Testis (tissue), 3 donors: ENCODE measurements around the gene TBKBP1. TPM values are rescaled to one million over a fixed set of nuclear protein-coding genes. Genes with fewer than 3 reads are reported as not detected.
A peak's percentile ranks its signal among the peaks of the same experiment; 100 is the strongest.

ENCODE experiments used
- DNase-seq: peaks from one replicate; pipeline ENCODE4 v3.0.0-alpha.2; 2019
- H3K27ac ChIP-seq, 2 donors: fragments of 200-600 bp; sonication (generic); one replicate each; pipeline ENCODE4 v1.5.1; 2019
- H3K27me3 ChIP-seq: fragments of 200-600 bp; sonication (generic); one replicate; pipeline ENCODE4 v1.5.1; 2019
- H3K36me3 ChIP-seq: fragments of 200-600 bp; sonication (generic); one replicate; pipeline ENCODE4 v1.5.1; 2017; ENCODE audit warnings: low read depth; ENCODE audit errors: missing control alignments
- H3K4me1 ChIP-seq: fragments of 200-600 bp; sonication (generic); one replicate; pipeline ENCODE4 v1.5.1; 2019
- H3K4me3 ChIP-seq, 2 donors: fragments of 200-600 bp; sonication (generic); one replicate each; pipeline ENCODE4 v1.5.1; 2017 to 2019
- H3K9me3 ChIP-seq: fragments of 200-600 bp; sonication (generic); one replicate; pipeline ENCODE4 v1.5.1; 2017
- CTCF ChIP-seq, 3 experiments: fragments of 450-650 bp in 2 of 3; fragments of 200-600 bp in 1 of 3; sonication (generic) in 1 of 3; IDR thresholded peaks; one replicate each; pipeline ENCODE4 v1.5.1; 2016 to 2019; ENCODE audit warnings: antibody characterized with exemption in 3 of 3, mild to moderate bottlenecking in 2 of 3, moderate library complexity in 1 of 3
- POLR2A ChIP-seq: fragments of 450-650 bp; IDR thresholded peaks from one replicate; pipeline ENCODE4 v1.6.1; 2017; ENCODE audit warnings: antibody characterized with exemption, mild to moderate bottlenecking, moderate library complexity
- WGBS, 2 donors: methylation state at CpG; one replicate each; pipeline ENCODE4 v1.1.5; 2018; 5-methylcytosine and 5-hydroxymethylcytosine counted together
- intact Hi-C: fragments of 100-400 bp; cut with DNase I; formaldehyde crosslinking; loops from one replicate; pipeline ENCODE4 v1.15.1; 2023; ENCODE audit warnings: low total_unique reads
- polyA plus RNA-seq: library from polyadenylated mRNA; stranded (reverse); fragments of 350-450 nt; fragmentation: Illumina TruSeq; extraction: RNeasy Lipid Tissue Mini Kit (QIAGEN cat#74804); gene quantifications from one replicate; pipeline ENCODE4 v1.2.3, GENCODE V29; 2014; ENCODE audit warnings: low read depth, low replicate concordance; ENCODE audit not compliant: insufficient read depth
- total RNA-seq, 2 donors: library from RNA; depleted of rRNA; stranded (reverse); fragments of >200 nt; gene quantifications; one replicate each; pipeline ENCODE4 v1.2.3, GENCODE V29; 2016

Gene TBKBP1
- total and polyA plus RNA-seq, 3 donors from 2014 or later: 21.9 to 23.3 (median 23.3) TPM

- intact Hi-C loops: no loop called here
- H3K27ac ChIP-seq: no peak overlapping the region
- no peaks in the 10 kb centered on the region for H3K4me1 ChIP-seq
- no peaks in the 10 kb centered on the region for H3K9me3 ChIP-seq
- H3K4me3 ChIP-seq: peak overlapping the region; percentile 0 to 34
- TF ChIP-seq POLR2A (no peak), CTCF (IDR thresholded peaks at IDR 0.05) (no peak)
- no peaks in the 10 kb centered on the region for H3K27me3 ChIP-seq
- DNase-seq: no peak
- WGBS, 2 donors: 5 to 11% methylated on average over 16 to 36 of the region's 36 CpGs
- H3K36me3 ChIP-seq: no peaks in the 10 kb centered on the region
Measured at GRCh38 chr17:47720754-47721533, 27.0 kb downstream of the TBKBP1 start.

GRCh38 chr17:47721725-47722124, 27.8 kb downstream of the TBKBP1 start:
- H3K36me3 ChIP-seq: no peaks in the 10 kb centered on the region
- no peak for TF ChIP-seq POLR2A
- TF ChIP-seq CTCF (IDR thresholded peaks at IDR 0.05): no peak
- 26 to 38% methylated on average over 3 to 8 of the region's 8 CpGs for WGBS, 2 donors
- no peaks in the 10 kb centered on the region for H3K9me3 ChIP-seq
- no peak overlapping the region for H3K27ac ChIP-seq
- H3K4me1 ChIP-seq: no peaks in the 10 kb centered on the region
- no peak for DNase-seq
- intact Hi-C loops: no loop called here
- H3K4me3 ChIP-seq: no peak overlapping the region
- H3K27me3 ChIP-seq: no peaks in the 10 kb centered on the region

GRCh38 chr17:47724705-47725104, 30.7 kb downstream of the TBKBP1 start:
- Histone ChIP-seq H3K27me3 (no peaks in the 10 kb centered on the region), H3K27ac (no peak overlapping the region)
- WGBS, 2 donors: 44 to 83% methylated on average over 2 of the region's 2 CpGs

GRCh38 chr17:47725446-47726111, 31.6 kb downstream of the TBKBP1 start:
- Histone ChIP-seq H3K4me3 (no peak overlapping the region), H3K4me1 (no peaks in the 10 kb centered on the region), H3K27ac (no peak overlapping the region), H3K27me3 (no peaks in the 10 kb centered on the region), H3K36me3 (no peaks in the 10 kb centered on the region), H3K9me3 (no peaks in the 10 kb centered on the region)
- DNase-seq: no peak
- WGBS, 2 donors: 66 to 72% methylated on average over 13 of the region's 13 CpGs
- no peak for TF ChIP-seq CTCF (IDR thresholded peaks at IDR 0.05)
- no peak for TF ChIP-seq POLR2A
- intact Hi-C loops: no loop called here

More at GRCh38 chr17:47724705-47725104, 30.7 kb downstream of the TBKBP1 start:
- no peaks in the 10 kb centered on the region for H3K36me3 ChIP-seq
- DNase-seq: no peak
- TF ChIP-seq CTCF (IDR thresholded peaks at IDR 0.05): no peak
- TF ChIP-seq POLR2A: no peak
- intact Hi-C loops: no loop called here
- H3K4me3 ChIP-seq: no peak overlapping the region
- H3K4me1 ChIP-seq: no peaks in the 10 kb centered on the region
- H3K9me3 ChIP-seq: no peaks in the 10 kb centered on the region
